Neural progenitor cell (in vitro differentiated cells): ENCODE data around the gene CHI3L2. TPM values are rescaled to one million over a fixed set of nuclear protein-coding genes. Genes with fewer than 3 reads are reported as not detected.

Experiments used
- DNase-seq: peaks from one replicate; pipeline ENCODE4 v3.0.0-alpha.2; 2016; ENCODE audit warnings: low spot score
- H2AFZ ChIP-seq: fragments of 200-600 bp; sonication (generic); replicated peaks from 2 replicates; pipeline ENCODE4 v1.6.1; 2016; ENCODE audit warnings: antibody characterized with exemption
- H3F3A ChIP-seq: fragments of 200-600 bp; sonication (generic); 2 replicates; pipeline ENCODE4 v1.6.1; 2016; ENCODE audit warnings: antibody characterized with exemption, low read depth
- H3K27ac ChIP-seq: fragments of 200-600 bp; sonication (generic); 2 replicates; pipeline ENCODE4 v1.5.1; 2016; ENCODE audit warnings: mild to moderate bottlenecking
- H3K27me3 ChIP-seq: fragments of 200-600 bp; sonication (generic); 2 replicates; pipeline ENCODE4 v1.6.1; 2016; ENCODE audit warnings: mild to moderate bottlenecking, moderate library complexity
- H3K36me3 ChIP-seq: fragments of 200-600 bp; sonication (generic); 2 replicates; pipeline ENCODE4 v1.5.1; 2016
- H3K4me1 ChIP-seq: fragments of 200-600 bp; sonication (generic); 2 replicates; pipeline ENCODE4 v1.6.1; 2016; ENCODE audit warnings: mixed run types
- H3K4me2 ChIP-seq: fragments of 200-600 bp; sonication (generic); 2 replicates; pipeline ENCODE4 v1.6.1; 2016
- H3K4me3 ChIP-seq: fragments of 200-600 bp; sonication (generic); 2 replicates; pipeline ENCODE4 v1.5.1; 2016
- H3K79me2 ChIP-seq: fragments of 200-600 bp; sonication (generic); 2 replicates; pipeline ENCODE4 v1.6.1; 2016; ENCODE audit warnings: low read depth
- H3K9ac ChIP-seq: fragments of 200-600 bp; sonication (generic); 2 replicates; pipeline ENCODE4 v1.6.1; 2016
- H3K9me3 ChIP-seq: fragments of 200-600 bp; sonication (generic); 2 replicates; pipeline ENCODE4 v1.5.1; 2016; ENCODE audit warnings: low read depth
- H4K20me1 ChIP-seq: fragments of 200-600 bp; sonication (generic); 2 replicates; pipeline ENCODE4 v1.6.1; 2016; ENCODE audit warnings: low read depth
- H3K27ac Mint-ChIP-seq: 3 replicates; pipeline ENCODE4 v1.8.0; 2021; ENCODE audit warnings: mixed read lengths
- H3K27me3 Mint-ChIP-seq: 2 replicates; pipeline ENCODE4 v1.8.0; 2022; ENCODE audit warnings: low read depth, mild to moderate bottlenecking, inconsistent platforms, moderate library complexity, mixed read lengths; ENCODE audit not compliant: insufficient read depth
- H3K36me3 Mint-ChIP-seq: 3 replicates; pipeline ENCODE4 v1.8.0; 2021; ENCODE audit warnings: mixed read lengths
- H3K4me1 Mint-ChIP-seq: 3 replicates; pipeline ENCODE4 v1.8.0; 2021; ENCODE audit warnings: mixed read lengths
- H3K4me3 Mint-ChIP-seq: 3 replicates; pipeline ENCODE4 v1.8.0; 2021; ENCODE audit warnings: mild to moderate bottlenecking, moderate library complexity, mixed read lengths
- H3K9me3 Mint-ChIP-seq: 3 replicates; pipeline ENCODE4 v1.8.0; 2020; ENCODE audit warnings: mixed read lengths
- EZH2 ChIP-seq: fragments of 200-600 bp; sonication (generic); IDR thresholded peaks from 2 replicates; pipeline ENCODE4 v1.6.1; 2017; ENCODE audit warnings: antibody characterized with exemption, mild to moderate bottlenecking, moderate library complexity
- EZH2phosphoT487 ChIP-seq: fragments of 200-600 bp; sonication (generic); IDR thresholded peaks from 2 replicates; pipeline ENCODE4 v1.6.1; 2017; ENCODE audit warnings: antibody characterized with exemption
- total RNA-seq: library from RNA; depleted of rRNA; stranded (reverse); fragments of >200 nt; gene quantifications from 2 replicates; pipeline ENCODE4 v1.2.3, GENCODE V29; 2015; ENCODE audit warnings: low replicate concordance
- TF ChIP-seq, protein P1 (sequence below): fragments of 200-600 bp; sonication (generic); IDR thresholded peaks from 2 replicates; pipeline ENCODE4 v1.5.1; 2017; ENCODE audit warnings: antibody characterized with exemption, mild to moderate bottlenecking

The CHI3L2 gene
- total RNA-seq, 1 donor from 2014 or later = not detected

DNA sequence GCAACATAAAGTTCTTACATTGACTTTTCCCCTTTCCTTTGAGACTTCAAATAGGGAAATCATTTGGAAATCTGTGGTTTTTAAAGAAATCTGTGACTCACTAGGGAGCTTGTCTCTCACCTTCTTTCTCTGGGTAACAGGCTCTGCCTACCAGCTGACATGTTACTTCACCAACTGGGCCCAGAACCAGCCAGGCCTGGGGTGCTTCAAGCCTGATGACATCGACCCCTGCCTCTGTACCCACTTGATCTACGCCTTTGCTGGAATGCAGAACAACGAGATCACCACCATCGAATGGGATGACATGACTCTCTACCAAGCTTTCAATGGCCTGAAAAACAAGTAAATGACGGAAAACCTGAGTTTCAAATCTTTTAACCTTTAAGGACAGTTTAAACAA is 53.9 kb downstream of the CHI3L2 start:
- no peaks in the 10 kb centered on the region for H4K20me1 ChIP-seq
- no peak overlapping the region for H3K4me3 ChIP-seq
- no peak overlapping the region for H3K9ac ChIP-seq
- Mint-ChIP-seq H3K36me3 (no peaks in the 10 kb centered on the region), H3K4me1 (no peaks in the 10 kb centered on the region), H3K9me3 (no peaks in the 10 kb centered on the region), H3K4me3 (no peak overlapping the region), H3K27ac (no peak overlapping the region), H3K27me3 (no peaks in the 10 kb centered on the region)
- DNase-seq = no peak
- H3F3A ChIP-seq = no peaks in the 10 kb centered on the region
- TF ChIP-seq EZH2 (no peak), EZH2phosphoT487 (no peak)
- TF ChIP-seq, protein P1, sequence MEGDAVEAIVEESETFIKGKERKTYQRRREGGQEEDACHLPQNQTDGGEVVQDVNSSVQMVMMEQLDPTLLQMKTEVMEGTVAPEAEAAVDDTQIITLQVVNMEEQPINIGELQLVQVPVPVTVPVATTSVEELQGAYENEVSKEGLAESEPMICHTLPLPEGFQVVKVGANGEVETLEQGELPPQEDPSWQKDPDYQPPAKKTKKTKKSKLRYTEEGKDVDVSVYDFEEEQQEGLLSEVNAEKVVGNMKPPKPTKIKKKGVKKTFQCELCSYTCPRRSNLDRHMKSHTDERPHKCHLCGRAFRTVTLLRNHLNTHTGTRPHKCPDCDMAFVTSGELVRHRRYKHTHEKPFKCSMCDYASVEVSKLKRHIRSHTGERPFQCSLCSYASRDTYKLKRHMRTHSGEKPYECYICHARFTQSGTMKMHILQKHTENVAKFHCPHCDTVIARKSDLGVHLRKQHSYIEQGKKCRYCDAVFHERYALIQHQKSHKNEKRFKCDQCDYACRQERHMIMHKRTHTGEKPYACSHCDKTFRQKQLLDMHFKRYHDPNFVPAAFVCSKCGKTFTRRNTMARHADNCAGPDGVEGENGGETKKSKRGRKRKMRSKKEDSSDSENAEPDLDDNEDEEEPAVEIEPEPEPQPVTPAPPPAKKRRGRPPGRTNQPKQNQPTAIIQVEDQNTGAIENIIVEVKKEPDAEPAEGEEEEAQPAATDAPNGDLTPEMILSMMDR = no peak
- no peak overlapping the region for H3K27ac ChIP-seq
- H3K4me1 ChIP-seq = no peaks in the 10 kb centered on the region
- no peaks in the 10 kb centered on the region for H3K36me3 ChIP-seq
- no peaks in the 10 kb centered on the region for H3K79me2 ChIP-seq
- no peaks in the 10 kb centered on the region for H3K9me3 ChIP-seq
- H2AFZ ChIP-seq = no peak overlapping the region
- H3K27me3 ChIP-seq = no peaks in the 10 kb centered on the region
- H3K4me2 ChIP-seq = no peak overlapping the region

DNA sequence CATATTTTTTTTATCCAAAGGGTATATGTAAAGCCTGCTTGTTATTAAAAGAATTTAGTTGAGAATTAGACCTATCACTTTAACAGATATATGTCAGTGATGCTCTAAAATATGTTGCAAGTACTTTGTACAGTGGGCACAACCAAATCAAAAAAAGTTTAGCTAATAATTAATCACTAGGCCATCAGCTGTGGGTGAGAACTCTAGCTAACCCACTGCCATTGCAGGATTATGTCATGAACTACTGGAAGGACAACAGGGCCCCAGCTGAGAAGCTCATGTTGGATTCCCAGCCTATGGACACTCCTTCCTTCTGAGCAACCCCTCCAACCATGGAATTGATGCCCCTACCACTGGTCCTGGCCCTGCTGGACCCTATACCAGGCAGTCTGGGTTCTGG is 56.3 kb downstream of the CHI3L2 start:
- Histone ChIP-seq H3K9ac (no peak overlapping the region), H3K79me2 (no peaks in the 10 kb centered on the region), H3F3A (no peaks in the 10 kb centered on the region), H3K27me3 (no peaks in the 10 kb centered on the region), H2AFZ (no peak overlapping the region), H3K4me3 (no peak overlapping the region), H3K4me2 (no peak overlapping the region), H4K20me1 (no peaks in the 10 kb centered on the region), H3K27ac (no peak overlapping the region), H3K4me1 (no peaks in the 10 kb centered on the region), H3K9me3 (no peaks in the 10 kb centered on the region), H3K36me3 (no peaks in the 10 kb centered on the region)
- TF ChIP-seq EZH2 (no peak), EZH2phosphoT487 (no peak)
- TF ChIP-seq, protein P1 = no peak
- no peak for DNase-seq
- Mint-ChIP-seq H3K9me3 (no peaks in the 10 kb centered on the region), H3K4me1 (no peaks in the 10 kb centered on the region), H3K4me3 (no peak overlapping the region), H3K36me3 (no peaks in the 10 kb centered on the region), H3K27ac (no peak overlapping the region), H3K27me3 (no peaks in the 10 kb centered on the region)

DNA sequence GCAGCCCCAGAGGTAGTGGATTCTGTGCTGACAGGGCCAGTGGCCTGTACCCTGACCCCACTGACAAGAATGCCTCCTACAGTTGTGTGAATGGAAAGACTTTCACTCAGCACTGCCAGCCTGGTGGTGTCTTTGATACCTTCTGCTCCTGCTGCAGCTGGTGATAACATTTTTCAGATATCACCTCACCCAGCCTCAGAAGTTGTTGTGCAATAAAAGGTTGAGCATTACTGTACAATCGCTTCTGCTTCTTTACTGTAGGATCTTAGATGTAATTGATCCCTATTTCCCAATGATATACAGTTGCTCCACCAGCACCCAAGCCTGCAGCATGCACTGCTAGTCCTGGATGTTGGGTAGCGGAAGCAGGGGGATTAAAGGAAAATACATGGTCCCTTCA is 58.4 kb downstream of the CHI3L2 start:
- H3K9ac ChIP-seq = no peak overlapping the region
- H3K9me3 Mint-ChIP-seq = no peaks in the 10 kb centered on the region
- no peaks in the 10 kb centered on the region for H3F3A ChIP-seq
- no peaks in the 10 kb centered on the region for H3K9me3 ChIP-seq
- H3K27ac ChIP-seq = no peak overlapping the region
- H3K27me3 ChIP-seq = no peaks in the 10 kb centered on the region
- H3K4me2 ChIP-seq = no peak overlapping the region
- no peak for DNase-seq
- H3K79me2 ChIP-seq = no peaks in the 10 kb centered on the region
- H3K27ac Mint-ChIP-seq = no peak overlapping the region
- H3K4me3 Mint-ChIP-seq = no peak overlapping the region
- no peaks in the 10 kb centered on the region for H3K27me3 Mint-ChIP-seq
- TF ChIP-seq EZH2 (no peak), EZH2phosphoT487 (no peak)
- TF ChIP-seq, protein P1 = no peak
- H3K4me3 ChIP-seq = no peak overlapping the region
- no peak overlapping the region for H2AFZ ChIP-seq
- no peaks in the 10 kb centered on the region for H3K4me1 Mint-ChIP-seq
- H3K36me3 Mint-ChIP-seq = no peaks in the 10 kb centered on the region
- H3K36me3 ChIP-seq = no peaks in the 10 kb centered on the region
- H3K4me1 ChIP-seq = no peaks in the 10 kb centered on the region
- no peaks in the 10 kb centered on the region for H4K20me1 ChIP-seq

DNA sequence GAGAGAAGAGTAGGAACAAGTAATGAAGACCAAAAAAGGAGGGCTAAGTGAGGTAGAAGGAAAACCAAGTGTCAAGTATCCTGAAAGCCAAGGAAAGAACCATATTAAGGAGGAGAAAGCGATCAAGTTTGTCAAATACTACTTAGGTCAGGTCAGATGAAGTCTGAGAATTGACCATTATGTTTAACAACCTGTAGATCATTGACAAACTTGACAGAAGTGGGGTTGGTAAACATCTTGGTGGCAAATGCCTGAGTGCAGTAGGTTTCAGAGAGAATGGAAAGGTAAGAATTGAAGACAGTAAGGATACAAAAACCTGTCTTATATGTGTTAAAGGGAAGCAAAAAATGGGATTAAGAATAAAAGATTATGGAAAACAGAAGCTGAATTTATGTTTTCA is 59.4 kb downstream of the CHI3L2 start:
- H3K36me3 Mint-ChIP-seq = no peaks in the 10 kb centered on the region
- no peaks in the 10 kb centered on the region for H3K4me1 Mint-ChIP-seq
- Histone ChIP-seq H3K4me2 (no peak overlapping the region), H2AFZ (no peak overlapping the region), H3K4me1 (no peaks in the 10 kb centered on the region), H4K20me1 (no peaks in the 10 kb centered on the region), H3K27me3 (no peaks in the 10 kb centered on the region), H3K9ac (no peak overlapping the region), H3K4me3 (no peak overlapping the region), H3F3A (no peaks in the 10 kb centered on the region), H3K36me3 (no peaks in the 10 kb centered on the region), H3K9me3 (no peaks in the 10 kb centered on the region), H3K79me2 (no peaks in the 10 kb centered on the region), H3K27ac (no peak overlapping the region)
- no peak for DNase-seq
- H3K9me3 Mint-ChIP-seq = no peaks in the 10 kb centered on the region
- no peaks in the 10 kb centered on the region for H3K27me3 Mint-ChIP-seq
- H3K27ac Mint-ChIP-seq = no peak overlapping the region
- H3K4me3 Mint-ChIP-seq = no peak overlapping the region
- TF ChIP-seq, protein P1 = no peak
- TF ChIP-seq EZH2 (no peak), EZH2phosphoT487 (no peak)
